Neural cell (in vitro differentiated cells): Measurements from ENCODE around the gene RASA1. TPM values are rescaled to one million over a fixed set of nuclear protein-coding genes. Genes with fewer than 3 reads are reported as not detected.

Experiments used
- H2AFZ ChIP-seq: fragments of 200-600, 300-800 bp; sonication (generic), shearing (Covaris generic); 2 replicates; pipeline ENCODE4 v1.6.0; 2014; ENCODE audit warnings: low read depth, mild to moderate bottlenecking, antibody characterized with exemption, low read length, moderate library complexity
- H3F3A ChIP-seq: fragments of 200-600 bp; shearing (Covaris generic); 2 replicates; pipeline ENCODE4 v1.6.1; 2016; ENCODE audit warnings: mild to moderate bottlenecking, moderate library complexity, mixed read lengths, antibody characterized with exemption, low read length; ENCODE audit not compliant: insufficient read depth, poor library complexity, severe bottlenecking
- H3K27ac ChIP-seq: fragments of 200-600, 300-800 bp; sonication (generic), shearing (Covaris generic); 2 replicates; pipeline ENCODE4 v1.5.1; 2014; ENCODE audit warnings: mild to moderate bottlenecking, low read length, moderate library complexity
- H3K27me3 ChIP-seq: fragments of 300-800, 200-600 bp; sonication (generic), shearing (Covaris generic); 2 replicates; pipeline ENCODE4 v1.6.0; 2014; ENCODE audit warnings: mild to moderate bottlenecking, low read depth, low read length, moderate library complexity; ENCODE audit not compliant: insufficient read depth
- H3K36me3 ChIP-seq: fragments of 300-800, 200-600 bp; sonication (generic), shearing (Covaris generic); 2 replicates; pipeline ENCODE4 v1.5.1; 2014; ENCODE audit warnings: mild to moderate bottlenecking, antibody characterized with exemption, low read length, moderate library complexity; ENCODE audit not compliant: insufficient read depth
- H3K4me2 ChIP-seq: fragments of 300-800, 200-600 bp; sonication (generic), shearing (Covaris generic); 2 replicates; pipeline ENCODE4 v1.6.0; 2014; ENCODE audit warnings: mild to moderate bottlenecking, low read length
- H3K4me3 ChIP-seq: fragments of 300-800, 200-600 bp; sonication (generic), shearing (Covaris generic); 2 replicates; pipeline ENCODE4 v1.5.1; 2014; ENCODE audit warnings: mild to moderate bottlenecking, low read length, moderate library complexity
- H3K79me2 ChIP-seq: fragments of 200-600 bp; shearing (Covaris generic); replicated peaks from 2 replicates; pipeline ENCODE4 v1.6.0; 2014; ENCODE audit warnings: mild to moderate bottlenecking, low read length, moderate library complexity; ENCODE audit not compliant: insufficient read depth
- H3K9ac ChIP-seq: fragments of 300-800, 200-600 bp; sonication (generic), shearing (Covaris generic); 2 replicates; pipeline ENCODE4 v1.6.1; 2016; ENCODE audit warnings: mild to moderate bottlenecking, low read length, mixed read lengths
- H3K9me2 ChIP-seq: fragments of 200-600 bp; shearing (Covaris generic); 2 replicates; pipeline ENCODE4 v1.6.1; 2016; ENCODE audit warnings: mild to moderate bottlenecking, low read length, mixed read lengths; ENCODE audit not compliant: insufficient read depth
- H3K9me3 ChIP-seq: fragments of 200-600, 300-800 bp; sonication (generic), shearing (Covaris generic); 2 replicates; pipeline ENCODE4 v1.6.1; 2016; ENCODE audit warnings: mild to moderate bottlenecking, mixed run types, low read length, moderate library complexity, mixed read lengths
- H4K20me1 ChIP-seq: fragments of 200-600 bp; shearing (Covaris generic); 2 replicates; pipeline ENCODE4 v1.6.1; 2016; ENCODE audit warnings: mild to moderate bottlenecking, mixed run types; ENCODE audit not compliant: insufficient read depth
- CTCF ChIP-seq: fragments of 450-650 bp; IDR thresholded peaks from 2 replicates; pipeline ENCODE4 v1.5.1; 2014; ENCODE audit warnings: antibody characterized with exemption, mild to moderate bottlenecking, moderate library complexity; ENCODE audit not compliant: poor library complexity, severe bottlenecking
- EP300 ChIP-seq: fragments of 450-650 bp; conservative IDR thresholded peaks from 2 replicates; pipeline ENCODE4 v1.6.1; 2014; ENCODE audit warnings: antibody characterized with exemption, mild to moderate bottlenecking, moderate library complexity; ENCODE audit not compliant: poor library complexity, severe bottlenecking
- EZH2 ChIP-seq: fragments of 200-600, 300-800 bp; shearing (Covaris generic), sonication (generic); IDR thresholded peaks from 2 replicates; pipeline ENCODE4 v1.6.1; 2014; ENCODE audit warnings: antibody characterized with exemption, low read length, borderline replicate concordance, mild to moderate bottlenecking; ENCODE audit not compliant: insufficient read depth, poor library complexity, severe bottlenecking
- MXI1 ChIP-seq: fragments of 450-650 bp; conservative IDR thresholded peaks from 2 replicates; pipeline ENCODE4 v1.6.1; 2014; ENCODE audit warnings: antibody characterized with exemption, mild to moderate bottlenecking; ENCODE audit not compliant: poor library complexity, severe bottlenecking
- POLR2AphosphoS5 ChIP-seq: IDR thresholded peaks from 2 replicates; pipeline ENCODE4 v1.6.1; 2012
- RAD21 ChIP-seq: fragments of 450-650 bp; conservative IDR thresholded peaks from 2 replicates; pipeline ENCODE4 v1.6.1; 2014; ENCODE audit warnings: antibody characterized with exemption, mild to moderate bottlenecking, moderate library complexity
- SMC3 ChIP-seq: fragments of 450-650 bp; conservative IDR thresholded peaks from 2 replicates; pipeline ENCODE4 v1.6.1; 2014; ENCODE audit warnings: antibody characterized with exemption, mild to moderate bottlenecking, moderate library complexity; ENCODE audit not compliant: poor library complexity
- TAF1 ChIP-seq: IDR thresholded peaks from 2 replicates; pipeline ENCODE4 v1.6.1; 2012; ENCODE audit warnings: low read depth
- polyA plus RNA-seq: library from polyadenylated mRNA; depleted of rRNA; stranded (reverse); fragments of >200 nt; gene quantifications from 2 replicates; pipeline ENCODE4 v1.2.3, GENCODE V29; 2014
- TF ChIP-seq, protein P1 (sequence below): IDR thresholded peaks from 2 replicates; pipeline ENCODE4 v1.6.1; 2012; ENCODE audit warnings: borderline replicate concordance

RASA1 gene
- polyA plus RNA-seq, 1 donor from 2014 or later: 72.8 TPM

DNA sequence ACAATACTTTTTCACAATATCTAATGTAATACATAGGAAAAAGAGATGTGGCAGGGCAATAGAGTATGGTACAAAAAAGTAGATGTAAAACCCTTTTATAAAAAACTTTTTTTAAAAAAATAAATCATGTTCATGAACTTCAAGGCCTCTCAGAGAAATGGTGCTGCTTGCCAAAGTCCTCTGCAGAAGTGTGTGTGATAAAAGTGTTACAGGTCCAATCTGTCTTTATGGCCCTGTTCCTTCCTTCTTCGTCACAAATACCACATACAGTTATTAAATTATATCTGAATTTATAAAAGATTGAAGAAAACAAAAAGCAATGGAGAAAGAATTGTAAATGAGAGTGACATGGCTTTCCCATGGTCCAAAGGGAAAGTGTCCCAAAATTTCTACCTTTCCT is 166.8 kb downstream of the RASA1 start:
- Histone ChIP-seq H3K27me3 (no peaks in the 10 kb centered on the region), H3K9me3 (no peaks in the 10 kb centered on the region), H3K79me2 (no peaks in the 10 kb centered on the region), H3K9ac (no peak overlapping the region), H3K4me3 (no peak overlapping the region), H2AFZ (no peak overlapping the region), H3F3A (no peaks in the 10 kb centered on the region), H3K4me2 (no peak overlapping the region), H3K27ac (no peak overlapping the region), H4K20me1 (no peaks in the 10 kb centered on the region), H3K9me2 (no peaks in the 10 kb centered on the region), H3K36me3 (no peaks in the 10 kb centered on the region)
- TF ChIP-seq POLR2AphosphoS5 (no peak), CTCF (no peak), RAD21 (no peak), EZH2 (no peak), TAF1 (no peak), EP300 (no peak), SMC3 (no peak), MXI1 (no peak)
- TF ChIP-seq, protein P1, sequence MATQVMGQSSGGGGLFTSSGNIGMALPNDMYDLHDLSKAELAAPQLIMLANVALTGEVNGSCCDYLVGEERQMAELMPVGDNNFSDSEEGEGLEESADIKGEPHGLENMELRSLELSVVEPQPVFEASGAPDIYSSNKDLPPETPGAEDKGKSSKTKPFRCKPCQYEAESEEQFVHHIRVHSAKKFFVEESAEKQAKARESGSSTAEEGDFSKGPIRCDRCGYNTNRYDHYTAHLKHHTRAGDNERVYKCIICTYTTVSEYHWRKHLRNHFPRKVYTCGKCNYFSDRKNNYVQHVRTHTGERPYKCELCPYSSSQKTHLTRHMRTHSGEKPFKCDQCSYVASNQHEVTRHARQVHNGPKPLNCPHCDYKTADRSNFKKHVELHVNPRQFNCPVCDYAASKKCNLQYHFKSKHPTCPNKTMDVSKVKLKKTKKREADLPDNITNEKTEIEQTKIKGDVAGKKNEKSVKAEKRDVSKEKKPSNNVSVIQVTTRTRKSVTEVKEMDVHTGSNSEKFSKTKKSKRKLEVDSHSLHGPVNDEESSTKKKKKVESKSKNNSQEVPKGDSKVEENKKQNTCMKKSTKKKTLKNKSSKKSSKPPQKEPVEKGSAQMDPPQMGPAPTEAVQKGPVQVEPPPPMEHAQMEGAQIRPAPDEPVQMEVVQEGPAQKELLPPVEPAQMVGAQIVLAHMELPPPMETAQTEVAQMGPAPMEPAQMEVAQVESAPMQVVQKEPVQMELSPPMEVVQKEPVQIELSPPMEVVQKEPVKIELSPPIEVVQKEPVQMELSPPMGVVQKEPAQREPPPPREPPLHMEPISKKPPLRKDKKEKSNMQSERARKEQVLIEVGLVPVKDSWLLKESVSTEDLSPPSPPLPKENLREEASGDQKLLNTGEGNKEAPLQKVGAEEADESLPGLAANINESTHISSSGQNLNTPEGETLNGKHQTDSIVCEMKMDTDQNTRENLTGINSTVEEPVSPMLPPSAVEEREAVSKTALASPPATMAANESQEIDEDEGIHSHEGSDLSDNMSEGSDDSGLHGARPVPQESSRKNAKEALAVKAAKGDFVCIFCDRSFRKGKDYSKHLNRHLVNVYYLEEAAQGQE: no peak

DNA sequence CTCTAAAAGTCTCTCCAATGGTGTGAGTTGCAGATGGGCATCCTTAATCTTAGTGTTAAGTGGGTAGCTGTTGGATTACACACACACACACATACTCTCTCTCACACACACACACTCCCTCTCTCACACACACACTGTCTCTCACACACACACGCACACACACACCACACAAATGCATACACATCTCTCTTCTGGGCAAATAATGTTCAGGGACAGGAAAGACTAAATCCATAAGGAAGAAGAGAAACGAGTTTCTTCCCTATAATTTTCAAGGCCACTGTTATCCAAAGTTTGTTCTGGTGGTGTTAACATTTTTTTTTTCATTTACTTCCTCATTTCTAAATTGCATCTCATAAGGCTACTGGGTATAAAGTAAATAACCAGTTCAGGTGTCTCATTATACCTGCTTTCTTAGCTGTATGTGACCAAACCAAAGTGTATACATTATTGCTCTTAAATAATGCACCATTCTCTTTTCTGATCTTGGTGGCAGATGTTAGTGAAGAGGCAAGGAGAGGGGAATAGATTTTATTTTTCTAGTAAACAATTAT is 167.5 kb downstream of the RASA1 start:
- H3F3A ChIP-seq: no peaks in the 10 kb centered on the region
- no peaks in the 10 kb centered on the region for H3K36me3 ChIP-seq
- H3K27ac ChIP-seq: no peak overlapping the region
- no peak overlapping the region for H3K9ac ChIP-seq
- H4K20me1 ChIP-seq: no peaks in the 10 kb centered on the region
- no peaks in the 10 kb centered on the region for H3K79me2 ChIP-seq
- H3K4me2 ChIP-seq: no peak overlapping the region
- H3K27me3 ChIP-seq: no peaks in the 10 kb centered on the region
- no peaks in the 10 kb centered on the region for H3K9me2 ChIP-seq
- no peak overlapping the region for H2AFZ ChIP-seq
- no peak overlapping the region for H3K4me3 ChIP-seq
- TF ChIP-seq POLR2AphosphoS5 (no peak), EZH2 (no peak), RAD21 (no peak), SMC3 (no peak), CTCF (no peak), MXI1 (no peak), EP300 (no peak)
- TF ChIP-seq, protein P1: no peak
- H3K9me3 ChIP-seq: no peaks in the 10 kb centered on the region
